GM12878 (cell line): ENCODE measurements around the gene C1GALT1.

Experiments
- CTCF ChIP-seq, 3 experiments: IDR thresholded peaks in 2 of 3; conservative IDR thresholded peaks in 1 of 3; 2 replicates each; pipeline ENCODE4 v1.5.1; 2011; ENCODE audit warnings: low read depth in 3 of 3, low read length in 3 of 3, mild to moderate bottlenecking in 3 of 3, control low read depth in 2 of 3, moderate library complexity in 2 of 3, inconsistent platforms in 1 of 3, mixed read lengths in 1 of 3; ENCODE audit not compliant: control insufficient read depth in 2 of 3, insufficient read depth in 1 of 3; ENCODE audit errors: extremely low read depth in 1 of 3
- FOXK2 ChIP-seq: fragments of 450-650 bp; IDR thresholded peaks from 2 replicates; pipeline ENCODE4 v1.6.1; 2017; ENCODE audit warnings: mild to moderate bottlenecking, moderate library complexity
- FOXM1 ChIP-seq: IDR thresholded peaks from 2 replicates; pipeline ENCODE4 v1.6.1; 2012; ENCODE audit warnings: low read depth, mild to moderate bottlenecking, inconsistent platforms, low read length, moderate library complexity
- JUNB ChIP-seq: IDR thresholded peaks from 2 replicates; pipeline ENCODE4 v1.6.1; 2016; ENCODE audit warnings: antibody characterized with exemption, mild to moderate bottlenecking
- JUND ChIP-seq: IDR thresholded peaks from 2 replicates; pipeline ENCODE4 v1.6.1; 2012; ENCODE audit warnings: low read depth, mild to moderate bottlenecking, low read length, improper control_type of control experiment, moderate library complexity
- MYB ChIP-seq: fragments of 150-350 bp; IDR thresholded peaks from 2 replicates; pipeline ENCODE4 v1.6.1; 2014; ENCODE audit warnings: mild to moderate bottlenecking, low read depth, low read length, borderline replicate concordance
- SMAD1 ChIP-seq: fragments of 450-650 bp; IDR thresholded peaks from 2 replicates; pipeline ENCODE4 v1.6.1; 2018; ENCODE audit warnings: mild to moderate bottlenecking, low read depth; ENCODE audit not compliant: partially characterized antibody
- SP1 ChIP-seq: IDR thresholded peaks from one replicate; pipeline ENCODE4 v1.6.1; 2011; ENCODE audit warnings: low read depth, low read length
- TF ChIP-seq, protein P1 (sequence below): IDR thresholded peaks from 2 replicates; pipeline ENCODE4 v1.6.1; 2012; ENCODE audit warnings: low read depth, low read length, improper control_type of control experiment

DNA sequence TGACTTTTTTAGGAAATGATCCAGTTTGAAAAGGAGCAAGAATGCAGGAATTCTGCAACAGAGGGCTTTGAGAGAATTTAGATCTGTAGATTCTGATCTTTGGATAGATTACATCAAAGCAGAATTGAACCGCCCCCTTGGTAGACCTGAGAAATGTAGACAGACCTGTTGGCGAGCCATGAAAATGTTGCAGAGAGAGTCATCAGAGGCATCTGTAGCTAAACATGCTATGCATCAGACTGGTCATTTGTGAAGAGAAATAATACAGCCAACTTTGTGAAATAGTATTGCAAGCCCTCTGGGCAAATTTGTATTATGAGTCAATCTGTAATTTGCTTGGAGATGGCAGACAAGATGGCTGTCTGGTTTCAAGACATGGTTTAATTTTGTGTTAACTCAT, 4.3 kb upstream of the C1GALT1 start:
- no peak for TF ChIP-seq CTCF (IDR thresholded peaks at IDR 0.05 in 2 of 3, conservative IDR thresholded peaks at IDR 0.05 in 1 of 3; ENCODE audit: control insufficient read depth in 2 of 3, extremely low read depth in 1 of 3, insufficient read depth in 1 of 3, low read depth in 3 of 3, low read length in 3 of 3)
- no peak for TF ChIP-seq SP1
- TF ChIP-seq MYB = no peak
- TF ChIP-seq FOXK2 = no peak
- no peak for TF ChIP-seq JUNB
- TF ChIP-seq, protein P1, sequence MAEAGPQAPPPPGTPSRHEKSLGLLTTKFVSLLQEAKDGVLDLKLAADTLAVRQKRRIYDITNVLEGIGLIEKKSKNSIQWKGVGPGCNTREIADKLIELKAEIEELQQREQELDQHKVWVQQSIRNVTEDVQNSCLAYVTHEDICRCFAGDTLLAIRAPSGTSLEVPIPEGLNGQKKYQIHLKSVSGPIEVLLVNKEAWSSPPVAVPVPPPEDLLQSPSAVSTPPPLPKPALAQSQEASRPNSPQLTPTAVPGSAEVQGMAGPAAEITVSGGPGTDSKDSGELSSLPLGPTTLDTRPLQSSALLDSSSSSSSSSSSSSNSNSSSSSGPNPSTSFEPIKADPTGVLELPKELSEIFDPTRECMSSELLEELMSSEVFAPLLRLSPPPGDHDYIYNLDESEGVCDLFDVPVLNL = no peak
- no peak for TF ChIP-seq FOXM1
- TF ChIP-seq JUND = no peak
- TF ChIP-seq SMAD1 = no peak
